ENCODE data around the gene BMX. TPM values are rescaled to one million over a fixed set of nuclear protein-coding genes. Genes with fewer than 3 reads are reported as not detected.

The BMX gene
- total and polyA plus RNA-seq, 12 donors, result 0.11 to 1.8 (median 0.64) TPM; not detected in 1

DNA sequence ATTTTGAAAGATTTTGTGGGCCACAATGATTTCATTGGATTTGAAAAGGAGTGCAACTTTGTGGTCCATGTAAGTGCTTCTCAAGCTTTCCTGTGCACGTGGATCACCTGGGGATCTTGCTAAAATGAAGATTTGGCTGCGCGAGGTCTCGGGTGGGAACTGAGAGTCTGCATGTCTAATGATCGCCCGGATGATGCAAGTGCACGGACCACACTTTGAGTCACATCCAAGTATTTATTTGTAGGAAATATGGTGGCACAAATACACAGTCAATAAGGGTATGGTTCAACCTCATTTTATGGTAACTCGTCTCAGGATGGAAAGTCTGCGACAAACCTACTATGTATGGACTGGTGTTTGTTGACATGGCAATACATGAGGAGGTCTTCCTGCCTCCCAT lies 899 bp downstream of the BMX start:
- intact Hi-C loops (cut with DNase I), result no loop called here
- Histone ChIP-seq H3K9me3 (replicated peaks in 1 of 3) (no peaks in the 10 kb centered on the region), H3K27ac (no peak overlapping the region), H3K4me3 (no peak overlapping the region), H3K27me3 (peaks cover 11% of the 10 kb centered on the region), H3K4me1 (replicated peaks in 1 of 2) (no peaks in the 10 kb centered on the region), H3K36me3 (replicated peaks in 1 of 2) (no peaks in the 10 kb centered on the region)
- 85 to 93% (median 86%) methylated on average over 8 to 9 of the region's 9 CpGs for WGBS, 4 donors
- no peak for DNase-seq
- TF ChIP-seq CTCF (IDR thresholded peaks at IDR 0.05) (no peak), POLR2A (IDR thresholded peaks at IDR 0.05) (no peak)

DNA sequence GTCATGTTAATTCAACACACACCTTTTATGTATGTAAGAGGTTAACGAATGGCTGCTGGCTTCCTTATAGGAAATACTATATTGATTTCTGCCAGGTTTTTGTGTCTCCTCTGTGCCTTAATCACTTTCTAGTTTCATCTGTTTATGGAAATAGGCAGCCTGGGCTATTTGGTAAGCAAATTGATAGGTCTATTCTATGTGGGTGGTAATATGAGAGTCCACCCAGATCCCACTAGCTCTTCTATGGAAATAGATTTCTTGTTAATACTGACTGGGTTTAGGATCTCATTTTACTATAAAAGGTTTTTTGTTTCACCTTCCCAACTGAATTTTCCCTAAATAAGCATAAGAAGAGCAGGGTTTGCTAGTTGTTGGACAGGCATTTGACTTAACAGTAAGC lies 4.1 kb downstream of the BMX start:
- no peak overlapping the region for H3K27ac ChIP-seq
- WGBS, 4 donors, result 81 to 88% (median 83%) methylated on average over 1 of the region's 1 CpG; no CpG with 5 or more reads in 1 of the 4 donors
- H3K27me3 ChIP-seq, result peaks cover 11% of the 10 kb centered on the region
- intact Hi-C loops (cut with DNase I), result no loop called here
- H3K36me3 ChIP-seq (replicated peaks in 1 of 2), result no peaks in the 10 kb centered on the region
- no peak overlapping the region for H3K4me3 ChIP-seq
- DNase-seq, result no peak
- no peaks in the 10 kb centered on the region for H3K9me3 ChIP-seq (replicated peaks in 1 of 3)
- no peaks in the 10 kb centered on the region for H3K4me1 ChIP-seq (replicated peaks in 1 of 2)
- TF ChIP-seq POLR2A (IDR thresholded peaks at IDR 0.05), result no peak
- TF ChIP-seq CTCF (IDR thresholded peaks at IDR 0.05), result no peak

DNA sequence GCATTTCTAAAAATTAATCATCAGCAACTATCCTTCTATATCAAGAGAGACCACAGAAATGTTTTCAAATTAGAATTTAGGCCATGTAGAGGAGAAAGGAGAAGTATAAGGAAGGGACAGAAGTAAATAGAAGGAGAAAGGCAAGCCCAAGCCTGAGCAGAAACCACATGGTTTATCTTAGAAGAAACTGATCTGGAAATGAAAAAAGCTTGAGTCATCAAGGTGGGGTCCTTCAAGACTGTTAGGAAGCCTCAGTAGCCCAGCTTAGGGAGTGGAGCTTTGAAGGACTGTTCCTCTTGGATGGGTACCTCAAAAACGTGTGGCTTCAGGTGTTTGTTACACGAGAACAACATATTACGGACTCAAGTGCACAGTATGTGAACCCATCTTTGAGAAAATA lies 4.5 kb downstream of the BMX start:
- no peak for DNase-seq
- Histone ChIP-seq H3K27me3 (peaks cover 11% of the 10 kb centered on the region), H3K36me3 (replicated peaks in 1 of 2) (no peaks in the 10 kb centered on the region), H3K9me3 (replicated peaks in 1 of 3) (no peaks in the 10 kb centered on the region), H3K4me3 (no peak overlapping the region), H3K4me1 (replicated peaks in 1 of 2) (no peaks in the 10 kb centered on the region), H3K27ac (no peak overlapping the region)
- intact Hi-C loops (cut with DNase I), result no loop called here
- TF ChIP-seq CTCF (IDR thresholded peaks at IDR 0.05) (no peak), POLR2A (IDR thresholded peaks at IDR 0.05) (no peak)
- 55 to 74% (median 69%) methylated on average over 3 of the region's 3 CpGs for WGBS, 4 donors

GRCh38 chrX:15507005-15507404 lies 6.4 kb downstream of the BMX start:
- no peak overlapping the region for H3K4me3 ChIP-seq
- no peaks in the 10 kb centered on the region for H3K4me1 ChIP-seq (replicated peaks in 1 of 2)
- no peak for DNase-seq
- intact Hi-C loops (cut with DNase I), result no loop called here
- H3K9me3 ChIP-seq (replicated peaks in 1 of 3), result no peaks in the 10 kb centered on the region
- no peak overlapping the region for H3K27ac ChIP-seq
- H3K27me3 ChIP-seq, result peaks cover 4% of the 10 kb centered on the region
- TF ChIP-seq CTCF (IDR thresholded peaks at IDR 0.05), result no peak
- no peak for TF ChIP-seq POLR2A (IDR thresholded peaks at IDR 0.05)
- H3K36me3 ChIP-seq (replicated peaks in 1 of 2), result no peaks in the 10 kb centered on the region
- WGBS, 4 donors, result 73 to 100% (median 87%) methylated on average over 5 of the region's 5 CpGs

Measured in adrenal gland (tissue), 12 donors.